Renal cortex interstitium (tissue), 3 donors: Measurements from ENCODE around the gene SAGE1. TPM values are rescaled to one million over a fixed set of nuclear protein-coding genes. Genes with fewer than 3 reads are reported as not detected.

ENCODE experiments used
- polyA plus RNA-seq, 3 donors: library from polyadenylated mRNA; unstranded; fragments of 120-200 nt; gene quantifications; one replicate each; pipeline ENCODE4 v1.2.1, GENCODE V29; 2013; ENCODE audit not compliant: insufficient read length in 3 of 3

SAGE1 gene
- polyA plus RNA-seq, 3 donors, result not detected

Other genes starting within 250 kb of the SAGE1 start
- gene CT45A1, start 180.1 kb upstream of the SAGE1 start, polyA plus RNA-seq, result not detected
- gene CT45A3, start 125.5 kb upstream of the SAGE1 start, polyA plus RNA-seq, result not detected
- gene CT45A5, start 108.2 kb upstream of the SAGE1 start, polyA plus RNA-seq, result not detected
- not detected for gene CT45A6, start 90.9 kb upstream of the SAGE1 start, polyA plus RNA-seq
- not detected for gene CT45A2, start 73.7 kb upstream of the SAGE1 start, polyA plus RNA-seq
- not detected for gene CT45A7, start 56.4 kb upstream of the SAGE1 start, polyA plus RNA-seq
- gene CT45A8, start 39.2 kb upstream of the SAGE1 start, polyA plus RNA-seq, result not detected
- not detected for gene CT45A9, start 21.9 kb upstream of the SAGE1 start, polyA plus RNA-seq
- gene CT45A10, start 272 bp upstream of the SAGE1 start, polyA plus RNA-seq, result not detected
- 10 to 100 TPM; 25.9 to 30.7 (median 28.0) TPM for gene MMGT1, start 80.3 kb downstream of the SAGE1 start, polyA plus RNA-seq
- 10 to 100 TPM; 14.9 to 17.5 (median 15.7) TPM for gene SLC9A6, start 91.7 kb downstream of the SAGE1 start, polyA plus RNA-seq